Renal cortical epithelial cell (primary cell): ENCODE results near the gene MDFIC. TPM values are rescaled to one million over a fixed set of nuclear protein-coding genes. Genes with fewer than 3 reads are reported as not detected.

Source experiments
- DNase-seq: peaks from one replicate; pipeline ENCODE4 v3.0.0-alpha.2; 2011; ENCODE audit warnings: low read depth
- total RNA-seq: library from RNA; depleted of rRNA; stranded (reverse); fragments of >200 nt; gene quantifications from 2 replicates; pipeline ENCODE4 v1.2.3, GENCODE V29; 2014

The MDFIC gene
- total RNA-seq, 1 donor from 2014 or later = 18.7 TPM

- peak; percentile 16 for DNase-seq
Measured at GRCh38 chr7:115038158-115038557, 116.3 kb downstream of the MDFIC start.

GRCh38 chr7:115040057-115040456, 118.2 kb downstream of the MDFIC start:
- DNase-seq = no peak

- no peak for DNase-seq
Measured at GRCh38 chr7:115040495-115040894, 118.6 kb downstream of the MDFIC start.

- no peak for DNase-seq
Measured at GRCh38 chr7:115042596-115042995, 120.7 kb downstream of the MDFIC start.

- DNase-seq = peak; percentile 40
Measured at GRCh38 chr7:115043605-115044004, 121.7 kb downstream of the MDFIC start.

- DNase-seq = no peak
Measured at GRCh38 chr7:115044224-115044623, 122.3 kb downstream of the MDFIC start.

- no peak for DNase-seq
Measured at GRCh38 chr7:115047958-115048720, 126.2 kb downstream of the MDFIC start.

GRCh38 chr7:115052706-115053105, 130.8 kb downstream of the MDFIC start:
- no peak for DNase-seq

- DNase-seq = peak; percentile 34
Measured at GRCh38 chr7:115054478-115055065, 132.7 kb downstream of the MDFIC start.

GRCh38 chr7:115056019-115056418, 134.1 kb downstream of the MDFIC start:
- no peak for DNase-seq

- no peak for DNase-seq
Measured at GRCh38 chr7:115058726-115059125, 136.8 kb downstream of the MDFIC start.

GRCh38 chr7:115059321-115059720, 137.4 kb downstream of the MDFIC start:
- DNase-seq = peak; percentile 74

- DNase-seq = no peak
Measured at GRCh38 chr7:115060095-115060870, 138.4 kb downstream of the MDFIC start.

GRCh38 chr7:115066050-115066449, 144.2 kb downstream of the MDFIC start:
- no peak for DNase-seq

GRCh38 chr7:115066634-115067033, 144.7 kb downstream of the MDFIC start:
- no peak for DNase-seq

- no peak for DNase-seq
Measured at GRCh38 chr7:115068220-115068619, 146.3 kb downstream of the MDFIC start.
